HG03558 (cell line): ENCODE results near the gene GNB1L.

Experiments
- ATAC-seq: cut with Tn5 transposase; IDR thresholded peaks from one replicate; pipeline ENCODE4 v1.9.1; 2021; ENCODE audit warnings: moderate number of reproducible peaks; ENCODE audit not compliant: unreplicated experiment; ENCODE audit errors: extremely low read depth

GNB1L gene

DNA sequence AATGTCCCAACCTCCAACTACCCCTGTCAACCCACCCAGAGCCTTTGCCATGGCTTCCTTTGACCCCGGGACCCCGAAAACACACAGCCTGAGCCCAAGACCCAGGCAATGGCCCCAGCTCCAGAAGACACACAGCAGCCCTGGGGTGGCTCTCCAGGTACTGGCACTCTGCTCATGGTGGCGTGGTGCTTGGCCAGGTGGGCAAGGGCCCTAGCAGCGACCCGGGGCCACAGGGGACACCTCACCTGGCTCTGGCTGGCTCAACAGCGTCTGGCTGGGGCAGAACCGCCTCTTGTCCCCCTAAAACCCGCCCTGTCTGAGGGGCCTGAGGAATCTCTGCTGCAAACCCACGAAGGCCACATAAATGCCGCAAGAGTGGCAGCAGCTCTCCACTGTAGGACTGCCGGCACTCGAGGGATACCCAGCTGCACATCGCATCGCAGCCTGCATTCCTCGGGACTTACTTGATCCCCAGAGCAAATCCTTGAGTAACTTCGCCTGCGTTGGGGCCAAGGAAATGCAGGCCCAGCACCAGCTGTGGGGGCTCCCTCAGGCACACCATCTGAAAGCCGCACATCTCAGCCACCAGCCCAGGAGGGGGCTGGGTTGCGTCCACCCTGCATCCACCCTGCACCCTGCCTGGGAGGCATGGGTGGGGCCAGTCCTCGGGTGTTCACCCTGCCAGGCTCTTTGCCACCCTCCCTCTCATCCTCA, 23.1 kb upstream of the GNB1L start:
- ATAC-seq = no peak

DNA sequence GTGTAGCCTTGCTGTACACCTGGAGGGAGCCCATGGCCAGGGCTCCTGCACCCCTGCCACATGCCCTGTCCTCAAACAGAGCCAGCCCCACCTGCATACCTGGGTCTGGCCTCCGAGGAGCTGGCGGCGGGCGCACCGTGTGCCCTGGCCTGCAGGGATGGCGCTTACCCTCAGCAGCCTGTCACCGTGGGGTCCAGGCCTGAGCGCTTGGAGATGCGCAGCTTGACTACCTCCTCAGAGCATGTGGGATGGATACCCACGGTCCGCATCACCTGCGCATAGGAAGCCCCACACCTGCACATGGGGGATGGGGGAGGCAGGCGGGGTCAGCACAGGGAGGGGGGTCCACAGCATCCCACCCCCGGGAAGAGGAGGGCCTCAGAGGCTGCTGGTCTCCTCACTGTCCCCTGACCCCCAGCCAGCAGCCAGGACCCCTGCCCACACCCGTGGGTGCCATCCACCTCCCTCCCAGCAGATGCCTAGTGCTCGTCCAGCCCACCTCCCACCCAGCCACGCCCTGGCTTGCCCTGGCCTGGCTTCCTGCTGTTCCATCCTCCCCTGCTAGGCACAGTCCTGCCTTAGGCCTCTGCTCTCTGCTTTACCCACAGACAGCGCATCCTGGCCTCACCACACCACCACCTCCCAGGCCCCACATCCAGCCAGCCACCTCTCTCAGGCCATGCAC, 22.4 kb upstream of the GNB1L start:
- no peak for ATAC-seq

DNA sequence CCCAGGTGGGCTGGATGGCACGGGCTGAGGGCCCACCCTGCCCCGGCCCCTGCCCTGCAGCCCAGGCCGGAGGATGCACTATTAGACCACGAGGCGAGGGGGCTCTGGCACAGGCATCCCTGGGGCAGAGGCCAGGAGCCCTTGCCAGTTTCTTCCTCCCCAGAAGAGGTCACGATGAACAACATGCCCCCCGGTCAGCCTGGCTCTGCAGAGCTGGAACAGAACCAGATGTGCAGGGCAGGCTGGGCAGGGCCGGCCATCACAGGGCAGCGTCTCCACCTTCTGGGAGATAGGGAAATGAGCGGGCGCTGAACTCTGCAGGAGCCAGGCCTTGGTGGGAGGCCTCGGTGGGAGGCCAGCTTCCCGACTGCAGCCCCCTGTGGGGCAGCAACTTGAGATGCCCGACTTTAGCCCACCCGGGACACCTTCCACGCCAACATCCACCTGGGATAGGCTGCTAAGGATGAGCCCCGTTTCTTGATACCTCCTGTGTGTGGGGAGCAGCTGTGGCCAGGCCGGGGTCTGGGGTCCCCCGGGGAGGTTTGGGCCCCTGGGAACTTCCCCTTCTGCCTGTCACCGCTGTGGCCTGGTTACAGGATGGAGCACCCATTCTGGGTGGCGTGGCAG, 21.8 kb upstream of the GNB1L start:
- ATAC-seq = no peak

DNA sequence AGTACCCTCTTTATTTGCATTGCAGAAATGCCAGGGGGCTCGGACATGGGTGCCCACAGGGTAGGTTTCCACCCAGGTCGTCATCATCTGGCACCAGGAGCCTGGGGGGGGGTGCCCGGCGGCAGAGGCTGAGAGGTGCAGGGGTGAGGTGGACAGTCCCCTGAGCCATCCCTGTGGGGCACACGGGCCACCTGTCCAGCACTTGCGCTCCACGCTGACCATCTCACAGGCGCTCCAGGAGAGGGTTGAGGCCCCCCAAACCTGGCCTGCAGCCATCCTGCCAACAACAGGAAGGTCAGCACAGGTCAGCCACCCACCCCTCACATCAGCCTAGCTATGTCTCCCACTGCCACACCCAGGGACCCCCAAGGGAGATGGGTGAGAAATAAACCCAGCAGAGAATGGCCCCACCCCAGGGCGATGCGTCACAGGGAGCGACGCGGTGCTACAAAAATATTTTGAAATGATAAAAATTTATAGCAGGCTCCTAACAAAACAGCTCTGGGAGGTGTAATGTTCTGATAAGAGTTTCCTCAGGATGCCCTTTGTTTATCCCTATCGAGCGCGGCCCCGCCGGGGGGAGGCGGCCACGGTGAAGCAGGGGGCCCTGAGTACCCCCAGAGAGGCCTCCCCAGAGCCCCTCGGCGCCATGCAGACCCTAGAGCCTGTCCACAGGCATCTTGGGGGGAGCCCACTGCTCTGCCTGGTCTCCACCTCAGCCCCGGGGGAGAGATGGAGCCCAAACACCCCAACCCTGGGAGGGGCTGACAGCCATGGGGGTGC, 21.0 kb upstream of the GNB1L start:
- ATAC-seq = no peak

DNA sequence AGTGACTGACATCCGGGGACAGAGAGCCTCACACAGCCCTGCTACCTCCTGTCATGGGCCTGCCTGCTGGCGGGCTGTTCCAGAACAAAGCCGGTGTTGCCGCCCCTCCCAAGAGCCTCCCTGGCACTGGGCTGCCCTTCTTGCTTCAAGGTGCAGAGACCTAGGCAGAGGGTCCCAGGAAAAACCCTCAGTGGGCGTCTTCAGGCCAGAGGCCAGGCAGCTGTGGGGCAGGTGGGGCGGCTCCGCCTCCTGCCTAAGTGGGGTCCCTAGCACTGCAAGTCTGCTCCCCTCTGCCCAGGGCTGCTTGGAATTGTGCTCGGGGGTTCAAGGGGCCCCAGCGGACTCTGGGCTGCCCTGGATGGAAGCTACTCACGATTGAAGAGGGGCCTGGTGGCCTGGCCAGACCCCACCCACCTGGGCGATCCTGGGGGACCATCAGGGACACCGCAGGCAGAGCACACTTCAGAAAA, 20.4 kb upstream of the GNB1L start:
- no peak for ATAC-seq

DNA sequence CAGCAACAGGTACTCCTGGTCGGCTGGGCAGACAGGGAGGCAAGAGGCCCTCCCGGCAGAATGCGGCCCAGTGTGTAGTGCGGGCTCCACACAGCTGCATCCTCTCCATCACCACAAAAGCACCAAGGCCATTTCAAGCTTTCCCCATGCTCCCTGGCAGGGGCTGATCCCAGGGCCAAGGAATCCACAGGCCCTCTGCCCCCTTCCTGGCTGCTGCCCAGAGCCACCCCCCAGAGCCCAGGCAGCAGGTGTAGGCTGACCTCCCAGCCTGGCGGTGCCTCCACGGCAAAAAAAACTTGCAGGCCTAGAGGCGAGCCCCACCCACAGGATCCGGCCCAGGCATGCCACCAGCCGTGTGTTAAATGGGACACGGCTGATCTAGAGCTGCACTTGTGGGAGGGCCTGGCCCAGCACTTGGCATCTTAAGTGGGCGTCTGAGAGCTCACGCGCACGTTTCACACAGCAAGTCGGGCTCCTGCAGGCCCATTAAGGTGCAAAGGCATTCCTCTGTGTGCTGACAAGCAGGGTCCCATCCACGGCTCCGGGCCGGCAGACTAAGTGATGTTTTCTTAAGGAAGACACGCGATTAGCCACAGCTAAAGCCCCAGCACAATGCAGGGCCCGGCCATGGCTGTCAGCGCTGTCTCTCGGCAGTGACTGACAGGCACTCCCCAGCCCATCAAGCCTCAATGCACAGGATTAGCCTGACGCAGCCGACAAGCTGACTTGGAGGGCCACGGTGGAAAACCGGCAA, 19.8 kb upstream of the GNB1L start:
- ATAC-seq = no peak

DNA sequence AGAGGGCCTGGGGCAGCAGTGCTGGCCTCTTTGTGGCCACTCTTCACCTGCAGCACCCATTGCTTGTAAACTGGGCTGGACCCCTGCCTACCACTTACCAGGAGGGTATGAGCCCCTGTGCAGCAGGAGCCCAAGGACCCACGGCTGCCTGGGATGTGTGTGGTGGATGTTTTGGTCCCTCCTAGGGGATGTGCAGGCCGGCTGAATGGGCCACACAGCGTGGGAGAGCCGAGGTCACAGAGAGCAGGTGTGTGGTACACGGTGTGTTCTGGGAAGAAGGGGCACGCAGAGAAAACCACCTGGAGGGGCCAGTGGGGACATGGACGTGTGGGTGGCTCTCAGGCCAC, 19.3 kb upstream of the GNB1L start:
- no peak for ATAC-seq

DNA sequence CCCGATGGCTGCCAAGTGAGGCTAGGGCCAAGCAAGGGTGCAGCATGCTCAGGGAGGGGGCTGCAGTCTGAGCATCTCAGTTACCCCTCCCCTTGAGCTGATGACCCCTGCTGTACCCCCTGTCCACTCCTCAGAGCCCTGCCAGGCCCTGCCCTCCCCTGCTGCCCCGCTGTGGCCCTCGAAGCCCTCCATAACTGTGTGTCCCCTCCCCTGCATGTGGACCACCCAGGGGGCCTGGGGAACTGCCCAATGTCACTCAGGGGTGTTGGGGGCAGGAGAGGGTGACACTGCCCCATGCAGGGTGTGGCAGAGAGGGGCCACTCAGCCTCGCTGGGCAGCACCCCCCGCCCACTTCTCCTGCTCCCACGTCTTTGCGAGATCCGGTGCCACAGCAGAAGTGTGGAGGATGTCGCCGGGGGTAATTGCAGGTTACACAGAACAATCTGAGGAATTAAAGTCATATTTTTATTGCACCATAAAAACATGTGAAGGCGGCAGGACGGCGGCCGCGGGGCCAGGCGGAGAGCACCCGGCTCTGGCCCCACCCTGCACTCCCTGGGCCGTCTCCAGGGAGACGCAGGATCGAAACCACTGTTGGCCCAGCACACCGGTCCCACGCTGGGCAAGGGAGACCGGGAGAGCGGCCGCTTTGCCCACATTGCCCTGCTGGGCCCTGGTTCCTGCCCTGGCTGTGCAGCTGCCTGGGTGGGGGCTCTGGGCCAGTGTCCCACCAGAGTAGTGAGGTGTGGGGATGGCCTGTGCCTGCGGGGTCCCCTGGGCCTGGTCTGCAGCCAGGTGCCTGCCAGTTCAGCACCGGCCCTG, 18.7 kb upstream of the GNB1L start:
- ATAC-seq = no peak

DNA sequence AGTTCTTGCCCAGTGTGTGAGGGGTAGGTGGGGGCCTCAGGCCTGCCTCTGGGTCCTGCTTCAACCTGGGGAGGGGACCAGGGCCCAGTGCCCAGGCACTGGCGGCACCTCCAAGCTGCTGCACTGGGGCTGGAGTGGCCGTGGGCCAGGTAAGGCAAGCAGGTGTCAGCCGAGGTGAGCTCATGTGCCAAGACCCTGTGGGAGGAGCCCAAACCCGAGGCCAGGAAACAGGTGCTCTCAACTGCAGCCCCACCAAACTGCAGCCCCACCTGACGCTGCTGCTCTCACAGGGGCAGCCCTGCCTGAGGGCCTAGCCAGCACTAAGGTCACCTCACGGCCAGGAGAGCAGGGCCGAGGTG, 18.1 kb upstream of the GNB1L start:
- no peak for ATAC-seq

DNA sequence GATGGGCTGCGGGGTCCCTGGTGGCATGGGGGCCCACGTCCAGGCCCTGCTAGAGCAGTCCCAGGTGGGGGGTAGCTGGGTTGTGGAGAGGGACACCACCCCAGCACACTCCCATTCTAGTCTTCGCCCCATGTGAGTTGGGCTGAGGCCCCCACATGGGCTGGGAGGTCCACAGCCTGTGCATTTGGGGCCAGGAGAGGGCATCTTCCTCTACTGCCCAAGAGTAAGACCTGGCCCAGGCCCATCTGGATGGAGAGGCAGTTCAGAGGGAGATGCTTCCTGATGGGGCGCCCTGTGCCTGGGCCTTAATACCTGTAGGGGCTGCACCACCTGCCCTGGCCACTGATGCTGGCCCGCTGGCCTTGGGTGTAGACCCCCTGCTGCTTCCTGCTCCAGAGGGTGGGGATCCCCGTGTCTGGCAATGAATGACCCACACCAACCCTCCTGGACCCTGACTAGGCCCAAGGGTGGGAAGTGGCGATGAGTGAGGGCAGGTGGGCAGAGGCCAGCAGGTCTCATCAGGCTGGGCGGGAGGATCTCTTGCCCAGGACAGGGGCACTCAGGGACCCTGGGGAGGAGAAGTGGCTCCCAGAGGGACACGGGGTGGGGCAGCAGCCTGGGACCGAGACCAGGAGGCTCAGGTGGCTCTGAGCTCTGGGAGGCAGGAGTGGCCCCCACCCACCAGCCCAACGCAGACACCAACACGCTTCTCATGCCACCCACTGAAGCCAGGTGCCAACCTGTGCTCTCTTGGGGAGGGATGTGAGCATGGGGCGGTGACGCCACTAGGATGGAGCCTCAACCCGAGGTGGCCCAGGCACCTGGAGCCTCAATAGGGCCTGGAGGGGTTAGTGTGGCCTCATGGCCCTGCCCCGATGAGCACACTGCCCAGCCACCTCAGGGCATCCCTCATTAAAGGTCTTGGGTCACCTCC, 17.4 kb upstream of the GNB1L start:
- no peak for ATAC-seq

DNA sequence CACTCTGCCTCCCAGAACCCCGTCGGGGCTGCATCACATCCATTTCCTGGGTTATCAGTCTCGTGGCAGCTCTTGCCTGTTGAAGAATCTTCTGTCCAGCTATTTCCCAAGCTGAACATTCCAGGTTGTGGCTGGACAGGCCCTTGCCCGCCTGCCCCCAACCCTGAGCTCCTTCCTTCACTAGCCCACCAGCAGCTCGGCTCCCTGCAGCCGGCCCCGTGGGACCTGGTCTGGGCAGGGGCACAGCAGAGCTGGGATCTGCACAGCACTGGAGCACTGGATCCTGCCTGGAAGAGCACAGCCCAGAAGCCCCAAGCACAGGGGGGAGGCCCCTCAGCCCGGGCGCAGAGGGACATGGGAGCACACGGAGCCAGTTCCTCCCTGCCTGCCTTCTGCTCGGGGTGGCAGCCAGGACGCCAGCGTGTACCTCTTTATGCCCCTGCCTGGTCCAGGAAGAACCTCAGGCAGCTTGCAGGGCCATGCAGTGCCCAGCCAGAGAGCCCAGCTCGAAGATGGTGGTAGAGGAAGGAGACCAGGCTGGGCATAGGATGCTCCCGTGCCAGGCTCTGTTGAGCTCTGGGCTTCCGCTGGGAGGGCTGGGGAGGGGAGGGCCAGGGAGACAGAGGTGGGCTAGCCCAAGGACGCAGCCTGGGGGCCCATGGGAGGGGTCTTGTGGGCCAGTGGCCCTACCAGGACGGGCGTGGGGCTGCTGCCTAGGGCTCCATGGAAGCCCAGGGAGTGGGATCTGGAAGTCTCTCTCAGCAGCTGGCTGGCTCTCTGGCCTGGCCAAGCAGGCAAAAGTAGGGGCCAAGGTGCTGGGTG, 16.6 kb upstream of the GNB1L start:
- ATAC-seq = no peak

DNA sequence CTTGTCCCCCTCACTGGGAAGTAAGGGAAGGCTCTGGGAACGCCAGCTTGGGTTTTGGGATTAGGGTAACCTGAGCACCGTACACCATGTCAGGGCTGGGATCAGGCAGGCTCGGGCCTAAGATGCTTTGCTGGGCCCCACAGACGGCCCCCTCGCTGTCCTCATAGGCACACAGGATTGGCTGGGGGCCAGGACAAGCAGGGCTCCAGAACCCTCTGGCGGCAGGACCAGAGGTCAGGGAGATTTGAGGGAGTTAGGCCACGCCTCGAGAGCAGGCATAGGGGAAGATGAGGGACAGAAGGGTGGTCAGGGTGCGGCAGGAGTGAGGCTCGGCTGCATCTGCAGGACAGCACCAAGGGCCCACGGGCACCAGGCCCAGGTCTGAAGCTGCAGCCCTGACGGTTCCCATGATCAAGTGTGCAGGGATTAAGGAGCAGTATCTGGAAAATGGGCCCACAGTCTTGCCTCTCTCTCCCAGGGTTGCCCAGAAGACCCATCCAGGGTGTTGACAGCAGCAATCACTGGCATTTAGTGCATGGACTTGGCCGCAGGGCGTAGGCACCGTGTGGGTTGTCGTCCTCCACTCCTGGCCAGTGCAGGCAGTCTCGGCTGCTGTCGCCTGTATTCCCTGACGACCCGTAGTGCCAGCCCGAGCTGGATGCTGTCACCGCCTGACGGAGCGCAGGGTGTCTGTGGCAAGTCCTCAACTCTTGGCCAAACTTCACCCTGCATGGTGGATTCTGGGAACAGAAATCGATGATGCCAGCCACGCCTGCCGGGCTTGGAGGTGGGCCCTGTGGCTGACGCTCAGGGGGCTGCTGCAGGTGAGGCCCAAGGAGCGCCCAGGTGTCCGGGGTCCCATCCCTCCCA, 15.7 kb upstream of the GNB1L start:
- ATAC-seq = no peak

DNA sequence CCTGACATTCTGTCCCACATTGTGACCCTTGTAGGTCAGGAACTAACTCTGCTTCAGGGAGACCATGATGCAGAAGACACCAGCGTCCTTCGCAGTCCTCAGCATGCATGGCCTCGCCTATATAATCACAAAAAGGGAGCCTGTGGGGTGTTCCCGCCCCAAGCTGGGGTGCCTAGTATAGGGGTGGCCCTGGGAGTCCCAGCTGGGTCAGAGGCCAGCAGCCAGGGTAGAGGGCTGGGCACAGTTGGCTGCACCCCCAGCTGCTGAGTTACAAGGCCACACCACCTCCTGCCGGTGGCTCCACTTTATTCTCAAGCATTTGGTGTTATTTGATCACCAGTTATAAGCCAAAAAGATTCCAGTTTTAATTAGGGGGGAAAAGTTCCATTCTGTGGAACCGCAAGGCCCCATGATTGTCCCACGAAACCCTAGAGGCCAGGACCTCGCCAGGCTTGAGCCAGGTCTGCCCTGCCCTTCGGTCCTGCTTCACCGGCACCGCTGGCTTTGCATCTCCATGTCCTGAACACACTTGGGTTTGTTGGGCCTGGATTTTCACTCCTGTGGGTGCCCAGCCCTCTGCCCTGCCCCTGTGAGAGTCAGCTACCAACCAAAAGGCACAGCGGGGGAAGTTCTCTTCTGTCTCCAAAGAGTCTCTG, 15.0 kb upstream of the GNB1L start:
- no peak for ATAC-seq

DNA sequence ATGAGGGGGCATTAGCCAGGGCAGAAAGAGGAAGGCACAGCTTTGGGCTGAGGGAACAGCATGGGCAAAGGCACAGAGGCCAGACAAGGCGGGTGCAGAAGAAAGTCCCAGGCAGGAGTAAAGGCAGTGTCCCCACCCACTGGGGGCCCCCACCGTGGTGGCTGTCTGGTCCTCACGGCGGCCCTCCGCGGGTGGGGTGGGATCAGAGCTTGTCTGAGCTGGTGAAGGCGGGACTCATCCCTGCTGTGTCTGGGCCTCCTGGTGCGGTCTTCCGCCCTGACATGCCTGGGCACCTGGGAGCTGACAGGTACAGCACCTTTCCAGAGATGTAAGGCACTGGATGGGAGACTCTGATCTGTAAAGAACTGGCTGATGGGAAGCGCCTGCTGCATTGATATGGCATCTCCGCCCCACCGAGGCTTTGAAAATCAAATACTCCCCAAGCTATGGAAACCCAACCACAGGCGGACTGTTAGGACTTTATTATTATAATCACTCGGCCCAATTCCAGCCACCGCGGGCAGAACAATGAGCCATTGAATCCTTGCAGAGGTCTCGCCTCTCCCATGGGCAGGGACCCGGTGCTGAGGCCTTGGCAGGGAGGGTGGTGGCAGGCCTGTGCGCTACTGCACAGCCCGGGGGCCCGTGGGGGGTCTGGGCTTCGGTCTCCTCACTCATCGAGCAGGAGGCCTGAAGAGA, 14.2 kb upstream of the GNB1L start:
- ATAC-seq = no peak

DNA sequence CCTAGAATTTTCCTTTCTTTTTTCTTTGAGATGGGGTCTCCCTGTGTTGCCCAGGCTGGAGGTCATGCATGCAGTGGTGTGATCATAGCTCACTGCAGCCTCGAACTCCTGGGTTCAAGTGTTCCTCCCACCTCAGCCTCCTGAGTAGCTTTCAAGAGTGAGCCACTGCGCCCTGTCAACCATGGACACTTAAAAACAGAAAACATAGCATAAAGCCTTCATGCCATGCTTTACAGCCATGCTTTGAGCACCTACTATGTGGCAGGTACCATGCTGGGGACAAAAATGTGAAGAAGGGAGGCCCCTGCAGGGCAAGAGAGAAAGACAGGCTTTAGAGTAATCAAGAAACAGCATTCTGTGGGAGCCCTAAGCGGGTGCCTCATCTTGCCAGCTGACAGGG, 13.7 kb upstream of the GNB1L start:
- no peak for ATAC-seq

DNA sequence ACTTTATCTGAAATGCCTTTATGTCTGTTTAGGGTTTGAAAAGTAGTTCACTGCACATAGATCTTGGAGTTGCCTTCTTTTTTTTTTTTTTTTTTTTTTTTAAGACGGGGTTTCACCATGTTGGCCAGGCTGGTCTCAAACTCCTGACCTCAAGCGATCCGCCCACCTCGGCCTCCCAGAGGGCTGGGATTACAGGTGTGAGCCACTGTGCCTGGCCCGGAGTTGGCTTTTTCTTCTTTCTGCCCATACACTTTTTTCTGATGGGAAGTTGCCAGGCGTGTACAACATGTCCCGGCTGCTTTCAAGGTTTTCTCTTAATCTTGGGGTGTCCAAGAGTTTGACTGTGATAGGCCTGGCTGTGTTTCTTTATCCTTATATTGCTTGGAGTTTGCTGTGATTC, 12.9 kb upstream of the GNB1L start:
- ATAC-seq = no peak
